SK-N-SH (cell line): ENCODE results near the gene KIF16B. TPM values are rescaled to one million over a fixed set of nuclear protein-coding genes. Genes with fewer than 3 reads are reported as not detected.

Experiments used
- CTCF ChIA-PET: fragments of 300-600, 350-600 bp; formaldehyde crosslinking; extraction: SDS; loops from one replicate; lab custom pipeline; 2021; lab: Yijun Ruan, JAX
- POLR2A ChIA-PET: fragments of 350-600 bp; sonication (Branson Sonifier 250); formaldehyde crosslinking; extraction: SDS; loops from one replicate; lab custom pipeline; 2020; ENCODE audit warnings: antibody characterized with exemption, inconsistent platforms; lab: Yijun Ruan, JAX
- DNase-seq: peaks from one replicate; pipeline ENCODE4 v3.0.0; 2012
- H2AFZ ChIP-seq: fragments of 200-600 bp; sonication (generic); 2 replicates; pipeline ENCODE4 v1.8.1; 2016; ENCODE audit warnings: antibody characterized with exemption, mild to moderate bottlenecking, low read depth
- H3F3A ChIP-seq: fragments of 200-600 bp; sonication (generic); replicated peaks from 2 replicates; pipeline ENCODE3; 2016; ENCODE audit warnings: antibody characterized with exemption, mild to moderate bottlenecking; ENCODE audit not compliant: insufficient read depth
- H3K27ac ChIP-seq, 2 experiments: fragments of 200-500 bp in 1 of 2; fragments of 200-600 bp in 1 of 2; sonication (Bioruptor generic) in 1 of 2; sonication (generic), shearing (Covaris generic) in 1 of 2; 2 replicates each; pipeline versions ENCODE4 v1.5.1 to v1.6.1; 2014 to 2016; ENCODE audit warnings: low read depth in 2 of 2, inconsistent platforms in 1 of 2, low read length in 1 of 2, mild to moderate bottlenecking in 1 of 2, mixed read lengths in 1 of 2
- H3K27me3 ChIP-seq: fragments of 200-600 bp; sonication (generic), shearing (Covaris generic); 2 replicates; pipeline ENCODE4 v1.6.1; 2016; ENCODE audit warnings: mixed run types; ENCODE audit not compliant: insufficient read depth
- H3K36me3 ChIP-seq, 2 experiments: fragments of 200-500 bp in 1 of 2; fragments of 200-600 bp in 1 of 2; sonication (Bioruptor generic) in 1 of 2; sonication (generic) in 1 of 2; replicated peaks in 1 of 2; 2 replicates each; pipeline versions ENCODE3 to v1.5.1; 2014 to 2016; ENCODE audit warnings: low read length in 1 of 2, mild to moderate bottlenecking in 1 of 2; ENCODE audit not compliant: insufficient read depth in 2 of 2, control insufficient read depth in 1 of 2
- H3K4me1 ChIP-seq, 2 experiments: fragments of 200-500 bp in 1 of 2; fragments of 200-600 bp in 1 of 2; sonication (Bioruptor generic) in 1 of 2; sonication (generic), shearing (Covaris generic) in 1 of 2; 2 replicates each; pipeline versions ENCODE4 v1.5.1 to v1.6.1; 2014 to 2016; ENCODE audit warnings: low read depth in 1 of 2, low read length in 1 of 2, mixed run types in 1 of 2; ENCODE audit not compliant: insufficient read depth in 2 of 2, control insufficient read depth in 1 of 2
- H3K4me2 ChIP-seq: fragments of 200-600 bp; sonication (generic), shearing (Covaris generic); 2 replicates; pipeline ENCODE4 v1.6.1; 2017; ENCODE audit warnings: mixed run types
- H3K4me3 ChIP-seq, 2 experiments: fragments of 200-500 bp in 1 of 2; fragments of 200-600 bp in 1 of 2; sonication (Bioruptor generic) in 1 of 2; sonication (generic), shearing (Covaris generic) in 1 of 2; 2 replicates each; pipeline versions ENCODE4 v1.5.1 to v1.8.1; 2014 to 2016; ENCODE audit warnings: low read depth in 2 of 2, inconsistent platforms in 1 of 2, low read length in 1 of 2, mild to moderate bottlenecking in 1 of 2, mixed read lengths in 1 of 2, moderate library complexity in 1 of 2
- H3K79me2 ChIP-seq: fragments of 200-600 bp; sonication (generic); 2 replicates; pipeline ENCODE4 v1.8.1; 2017; ENCODE audit warnings: mild to moderate bottlenecking; ENCODE audit not compliant: insufficient read depth
- H3K9ac ChIP-seq: fragments of 200-600 bp; sonication (generic); 2 replicates; pipeline ENCODE4 v1.6.1; 2017; ENCODE audit warnings: mixed run types
- H3K9me2 ChIP-seq: fragments of 200-600 bp; sonication (generic); 2 replicates; pipeline ENCODE4 v1.6.1; 2017; ENCODE audit warnings: mixed run types
- H3K9me3 ChIP-seq: fragments of 200-600 bp; sonication (generic); 2 replicates; pipeline ENCODE4 v1.6.1; 2017; ENCODE audit warnings: mixed run types, mild to moderate bottlenecking, moderate library complexity
- H4K20me1 ChIP-seq: fragments of 200-600 bp; sonication (generic); 2 replicates; pipeline ENCODE4 v1.6.1; 2017; ENCODE audit warnings: mild to moderate bottlenecking, mixed run types; ENCODE audit not compliant: insufficient read depth
- CTCF ChIP-seq: fragments of 200-600 bp; sonication (generic); IDR thresholded peaks from 2 replicates; pipeline ENCODE4 v1.6.1; 2017; ENCODE audit warnings: antibody characterized with exemption, mild to moderate bottlenecking, moderate library complexity
- ELF1 ChIP-seq: IDR thresholded peaks from 2 replicates; pipeline ENCODE4 v1.4.0; 2012
- EP300 ChIP-seq, 2 experiments: IDR thresholded peaks; 2 replicates each; pipeline versions ENCODE4 v1.4.0 to v1.6.1; 2012; ENCODE audit warnings: borderline replicate concordance in 1 of 2, low read depth in 1 of 2, low read length in 1 of 2
- FOXM1 ChIP-seq: IDR thresholded peaks from 2 replicates; pipeline ENCODE4 v1.4.0; 2012; ENCODE audit warnings: low read depth, mild to moderate bottlenecking
- MXI1 ChIP-seq: IDR thresholded peaks from 2 replicates; pipeline ENCODE4 v1.6.1; 2012; ENCODE audit warnings: mild to moderate bottlenecking, low read depth, low read length, improper control_type of control experiment
- NFIC ChIP-seq: IDR thresholded peaks from 2 replicates; pipeline ENCODE4 v1.4.0; 2012; ENCODE audit warnings: borderline replicate concordance
- NRF1 ChIP-seq: IDR thresholded peaks from 2 replicates; pipeline ENCODE4 v1.6.1; 2012; ENCODE audit warnings: low read depth, mild to moderate bottlenecking, low read length
- POLR2AphosphoS5 ChIP-seq: IDR thresholded peaks from 2 replicates; pipeline ENCODE4 v1.6.1; 2012; ENCODE audit warnings: low read depth, low read length
- RAD21 ChIP-seq: IDR thresholded peaks from 2 replicates; pipeline ENCODE4 v1.6.1; 2012; ENCODE audit warnings: mild to moderate bottlenecking, low read length
- RCOR1 ChIP-seq: fragments of 150-350 bp; IDR thresholded peaks from 2 replicates; pipeline ENCODE4 v1.6.1; 2017; ENCODE audit warnings: antibody characterized with exemption, low read length
- RFX5 ChIP-seq: IDR thresholded peaks from 2 replicates; pipeline ENCODE4 v1.6.1; 2012; ENCODE audit warnings: mild to moderate bottlenecking, improper control_type of control experiment, low read length
- TCF12 ChIP-seq: IDR thresholded peaks from 2 replicates; pipeline ENCODE4 v1.4.0; 2012
- TEAD4 ChIP-seq: IDR thresholded peaks from 2 replicates; pipeline ENCODE4 v1.4.0; 2012; ENCODE audit warnings: mild to moderate bottlenecking, borderline replicate concordance; ENCODE audit not compliant: insufficient read depth
- USF1 ChIP-seq: IDR thresholded peaks from 2 replicates; pipeline ENCODE4 v1.4.0; 2012; ENCODE audit warnings: low read depth, borderline replicate concordance
- YY1 ChIP-seq: IDR thresholded peaks from 2 replicates; pipeline ENCODE4 v1.4.0; 2012; ENCODE audit warnings: low read depth, mild to moderate bottlenecking
- ZBTB33 ChIP-seq: IDR thresholded peaks from 2 replicates; pipeline ENCODE4 v1.4.0; 2012; ENCODE audit warnings: low read depth, borderline replicate concordance
- WGBS: methylation state at CpG from one replicate; pipeline ENCODE4 v1.1.6; 2017; ENCODE audit warnings: low lambda C conversion rate; 5-methylcytosine and 5-hydroxymethylcytosine counted together
- polyA plus RNA-seq, 3 experiments: library from polyadenylated mRNA; depleted of rRNA; stranded (reverse); fragments of >200 nt; gene quantifications; 2 replicates each; pipeline ENCODE4 v1.2.3, GENCODE V29; 2012

KIF16B gene
- polyA plus RNA-seq, 1 of the 3 experiments (the other 2 are of a cell fraction), result 3.3 TPM

- Histone ChIP-seq H4K20me1 (no peaks in the 10 kb centered on the region), H3K27me3 (no peaks in the 10 kb centered on the region), H3K4me2 (no peak overlapping the region), H2AFZ (no peak overlapping the region), H3K79me2 (no peaks in the 10 kb centered on the region), H3K36me3 (peaks cover 0 to 4% of the 10 kb centered on the region in 2 experiments), H3F3A (no peaks in the 10 kb centered on the region), H3K9ac (no peak overlapping the region), H3K4me3 (no peak overlapping the region), H3K9me2 (no peaks in the 10 kb centered on the region), H3K27ac (no peak overlapping the region), H3K9me3 (no peaks in the 10 kb centered on the region), H3K4me1 (no peaks in the 10 kb centered on the region; a peak in 1 of 4 replicates)
- DNase-seq, result no peak
- CTCF ChIA-PET, result no interaction called here
- 73% methylated on average over 3 of the region's 3 CpGs for WGBS
- TF ChIP-seq ELF1 (no peak), EP300 (IDR thresholded peaks at IDR 0.05; ENCODE audit: borderline replicate concordance in 1 of 2, low read depth in 1 of 2, low read length in 1 of 2) (no peak), TCF12 (no peak), NRF1 (no peak)
- POLR2A ChIA-PET, result no interaction called here
These were observed 84.6 kb downstream of the KIF16B start for GRCh38 chr20:16488616-16489015.

- POLR2A ChIA-PET, result no interaction called here
- Histone ChIP-seq H3K79me2 (no peaks in the 10 kb centered on the region), H3F3A (no peaks in the 10 kb centered on the region), H3K9me3 (no peaks in the 10 kb centered on the region), H3K9ac (no peak overlapping the region), H4K20me1 (no peaks in the 10 kb centered on the region), H3K9me2 (no peaks in the 10 kb centered on the region), H3K27ac (no peak overlapping the region), H3K4me1 (no peaks in the 10 kb centered on the region; a peak in 1 of 4 replicates), H2AFZ (no peak overlapping the region), H3K36me3 (peaks cover 0 to 2% of the 10 kb centered on the region in 2 experiments), H3K27me3 (no peaks in the 10 kb centered on the region), H3K4me2 (no peak overlapping the region), H3K4me3 (no peak overlapping the region)
- TF ChIP-seq NFIC (no peak), ZBTB33 (no peak), POLR2AphosphoS5 (no peak), RFX5 (no peak), YY1 (no peak), TEAD4 (no peak), MXI1 (no peak), FOXM1 (no peak), CTCF (no peak), RCOR1 (no peak), RAD21 (no peak), USF1 (no peak), TCF12 (no peak)
- CTCF ChIA-PET, result no interaction called here
- no peak for DNase-seq
- WGBS, result 91% methylated on average over 8 of the region's 8 CpGs
These were observed 85.2 kb downstream of the KIF16B start for GRCh38 chr20:16488086-16488485.
